Embryonic facial prominence (tissue), 1 donor: ENCODE measurements around the gene DCLK1.

Source experiments
- DNase-seq: peaks from one replicate; pipeline ENCODE4 v3.0.0-alpha.2; 2016; ENCODE audit errors: extremely low spot score

DCLK1 gene

DNA sequence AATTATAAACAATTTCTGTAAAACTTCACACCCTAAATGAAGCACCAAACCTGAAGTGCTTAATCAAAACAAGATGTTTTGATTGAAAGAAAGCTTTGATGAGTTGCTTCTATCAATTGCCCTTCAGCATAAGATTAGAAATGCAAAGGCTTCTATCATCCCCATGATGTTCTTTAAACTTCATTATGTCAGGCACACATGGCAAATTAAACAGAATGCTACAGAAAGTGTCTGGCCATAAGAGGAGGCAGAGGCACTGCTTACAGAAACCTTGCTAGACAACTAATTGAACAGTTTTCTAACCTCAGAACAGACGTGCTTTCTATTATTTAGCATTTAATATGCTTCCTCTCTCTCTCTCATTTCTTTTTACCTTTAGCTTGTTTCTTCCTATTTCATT, 228.1 kb downstream of the DCLK1 start:
- DNase-seq = no peak

DNA sequence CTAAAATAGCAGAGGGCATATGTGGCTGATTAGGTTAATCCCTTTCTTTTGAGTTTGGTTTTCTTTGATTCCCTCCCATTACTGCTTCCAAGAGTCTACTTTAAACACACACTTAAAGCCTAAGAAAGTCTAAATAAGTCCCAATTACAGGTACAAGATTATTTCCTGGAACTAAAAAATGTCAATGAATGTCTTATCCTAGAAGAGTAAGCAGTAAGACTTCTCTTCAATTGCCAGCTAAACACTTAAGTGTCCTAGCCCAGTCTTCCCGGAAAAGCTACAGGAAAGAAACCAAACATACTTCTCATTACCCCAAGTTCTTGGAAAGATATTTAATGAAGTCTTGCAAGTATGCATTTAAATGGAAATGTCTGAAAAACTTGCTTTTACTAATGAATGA, 233.1 kb downstream of the DCLK1 start:
- no peak for DNase-seq

DNA sequence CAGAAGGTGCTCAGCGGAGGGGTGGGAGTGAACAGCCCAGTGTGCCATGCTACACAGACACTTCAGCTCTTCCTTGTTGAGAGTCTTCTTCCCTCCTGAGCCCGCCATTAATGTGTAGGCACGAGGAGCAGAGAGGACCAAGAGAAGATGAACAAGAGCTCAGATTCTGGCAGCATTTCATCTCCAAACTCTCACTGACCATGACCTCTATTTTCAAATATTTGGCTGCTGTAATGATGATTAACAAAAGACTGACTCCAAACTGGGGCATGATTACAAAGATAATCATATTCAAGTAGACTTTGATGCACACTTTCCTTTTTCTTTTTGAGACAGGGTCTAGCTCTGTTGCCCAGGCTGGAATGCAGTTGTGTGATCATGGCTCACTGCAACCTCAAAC, 236.5 kb downstream of the DCLK1 start:
- DNase-seq = no peak

DNA sequence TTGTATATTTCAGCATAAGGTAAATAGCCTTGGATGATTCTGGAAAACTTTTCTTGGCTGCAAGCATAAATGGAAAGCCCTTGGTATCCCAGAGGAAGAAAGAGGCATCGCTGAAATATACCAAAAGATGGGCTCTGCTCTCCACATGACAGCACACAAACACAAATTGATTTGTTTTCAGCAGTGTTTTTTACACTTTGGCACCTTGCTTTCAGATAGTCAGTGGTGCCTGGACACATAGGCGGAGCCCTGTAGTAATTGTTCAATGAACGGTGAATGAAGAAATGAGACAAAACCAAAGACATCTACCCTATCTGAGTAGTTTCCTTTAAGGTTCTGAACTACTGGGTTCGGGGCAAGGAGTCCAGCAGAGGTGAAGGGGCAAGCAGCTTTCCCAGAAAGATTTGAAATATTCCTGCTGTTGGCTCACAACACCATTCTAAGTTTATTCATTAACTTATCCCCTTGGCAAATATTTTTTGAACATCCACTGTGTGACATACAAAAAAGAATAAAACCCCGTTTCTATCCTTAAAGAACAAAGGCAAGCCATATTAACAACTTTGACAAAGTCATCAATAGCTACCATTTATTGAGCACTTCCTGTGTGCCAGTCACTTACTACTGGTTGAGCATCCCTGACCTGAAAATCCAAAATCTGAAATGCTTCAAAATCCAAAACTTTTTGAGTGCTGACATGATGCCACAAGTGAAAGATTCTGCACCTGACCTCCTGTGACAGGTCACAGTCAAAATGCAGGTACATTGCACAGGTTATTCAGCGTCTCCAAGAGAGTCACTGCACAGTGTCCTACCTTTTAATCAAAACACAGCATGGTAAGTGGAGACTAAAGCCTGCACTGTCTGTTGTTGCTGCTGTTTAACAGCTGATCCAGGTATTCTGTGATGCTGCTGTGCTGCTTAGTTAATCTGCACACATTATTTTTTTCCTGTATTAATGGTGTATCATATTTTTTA, 238.1 kb downstream of the DCLK1 start:
- DNase-seq = no peak

DNA sequence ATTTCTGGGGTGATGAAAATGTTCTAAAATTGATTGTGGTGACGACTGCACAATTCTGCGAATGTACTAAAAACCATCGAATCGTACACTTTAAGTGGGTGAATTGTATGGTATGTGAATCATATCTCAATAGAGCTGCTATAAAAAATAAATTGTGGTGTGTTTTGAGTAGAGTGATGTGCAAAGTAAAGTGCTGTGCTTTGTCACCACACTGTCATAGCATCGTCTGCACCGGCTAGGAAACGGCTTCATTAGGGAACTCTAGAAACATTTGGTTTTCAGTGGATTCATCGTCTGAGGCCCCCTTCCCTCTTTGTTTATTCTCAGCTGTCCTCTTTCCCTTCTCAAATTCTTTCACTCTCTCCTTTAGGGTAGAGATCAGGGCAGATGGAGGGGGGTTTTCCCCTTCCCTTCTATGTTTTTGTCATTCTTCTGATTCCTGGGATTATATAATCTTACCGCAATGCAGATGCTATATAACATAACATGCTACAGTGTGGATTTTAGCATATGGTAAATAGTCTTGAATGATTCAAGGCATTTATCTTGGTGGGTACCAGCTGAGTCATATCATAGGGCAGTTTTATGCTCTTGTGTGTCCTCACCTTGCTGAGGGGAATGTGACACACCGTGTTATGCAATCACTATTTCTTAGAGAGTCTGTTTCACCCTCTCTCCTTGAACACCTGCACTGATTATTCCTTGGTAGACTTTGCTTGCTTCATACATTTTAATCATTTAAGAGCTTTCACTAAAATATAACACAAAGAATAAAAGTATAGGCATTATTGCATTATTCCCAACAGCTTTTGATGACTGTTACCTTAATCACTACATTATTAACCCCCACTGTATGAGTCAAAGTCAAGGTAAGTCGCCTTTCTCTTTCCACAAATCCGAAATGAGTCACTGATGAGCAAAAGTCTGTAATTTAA, 239.4 kb downstream of the DCLK1 start:
- no peak for DNase-seq

DNA sequence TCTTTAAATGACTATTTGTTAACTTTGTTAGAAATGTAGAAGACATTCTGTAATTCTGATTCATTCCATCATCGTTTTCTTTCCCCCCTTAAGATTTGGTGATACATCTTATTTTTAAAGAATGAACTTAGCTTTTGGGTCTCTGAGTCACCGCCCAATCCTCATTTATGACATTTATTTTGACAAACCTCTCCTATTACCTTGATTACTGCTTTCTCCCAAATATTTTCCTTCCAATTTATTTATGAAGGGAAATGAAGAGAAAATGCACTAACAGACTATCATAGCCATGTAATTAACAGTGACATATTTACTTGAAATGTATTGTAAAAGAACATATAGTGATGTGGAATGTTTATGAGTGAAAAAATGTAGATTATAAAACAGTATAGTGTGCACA, 241.6 kb downstream of the DCLK1 start:
- DNase-seq = no peak

DNA sequence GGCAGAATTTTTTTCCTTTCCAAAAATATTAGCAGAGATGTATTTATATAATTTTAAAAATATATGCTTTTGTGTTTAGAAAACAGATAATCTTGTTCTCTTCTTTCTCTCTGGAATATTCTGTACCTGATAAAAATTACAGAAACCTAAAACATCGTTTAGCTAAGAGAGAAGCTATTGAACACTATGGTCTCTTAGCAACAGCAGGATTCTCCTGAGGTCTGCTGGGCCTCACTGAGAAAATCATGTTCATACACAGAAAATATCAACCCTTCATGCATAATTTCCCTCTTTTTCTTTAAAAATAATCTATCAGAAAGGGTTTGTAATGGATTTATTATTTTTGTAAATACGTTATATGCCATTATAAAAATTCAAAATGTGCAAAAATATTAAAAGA, 242.2 kb downstream of the DCLK1 start:
- DNase-seq = no peak

DNA sequence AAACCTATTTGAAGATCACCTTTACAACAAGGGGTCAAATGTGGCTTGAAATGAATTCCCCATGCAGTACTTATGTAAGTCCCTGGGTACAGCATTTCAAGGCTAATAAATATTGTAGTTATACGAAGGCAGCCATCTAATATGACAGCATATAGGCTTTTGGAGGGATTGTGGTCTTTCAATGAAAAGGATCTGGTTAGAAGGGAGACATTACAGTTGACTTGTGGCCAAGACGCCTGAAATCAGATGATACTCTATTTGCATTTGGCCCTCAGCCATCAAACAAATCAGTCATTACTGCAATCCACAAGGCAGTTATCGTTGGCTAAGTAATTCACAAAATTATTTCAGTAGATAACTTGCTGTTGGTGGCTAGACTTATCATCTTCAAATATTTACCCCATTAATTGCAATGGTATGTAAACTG, 242.7 kb downstream of the DCLK1 start:
- peak; percentile 31 for DNase-seq

DNA sequence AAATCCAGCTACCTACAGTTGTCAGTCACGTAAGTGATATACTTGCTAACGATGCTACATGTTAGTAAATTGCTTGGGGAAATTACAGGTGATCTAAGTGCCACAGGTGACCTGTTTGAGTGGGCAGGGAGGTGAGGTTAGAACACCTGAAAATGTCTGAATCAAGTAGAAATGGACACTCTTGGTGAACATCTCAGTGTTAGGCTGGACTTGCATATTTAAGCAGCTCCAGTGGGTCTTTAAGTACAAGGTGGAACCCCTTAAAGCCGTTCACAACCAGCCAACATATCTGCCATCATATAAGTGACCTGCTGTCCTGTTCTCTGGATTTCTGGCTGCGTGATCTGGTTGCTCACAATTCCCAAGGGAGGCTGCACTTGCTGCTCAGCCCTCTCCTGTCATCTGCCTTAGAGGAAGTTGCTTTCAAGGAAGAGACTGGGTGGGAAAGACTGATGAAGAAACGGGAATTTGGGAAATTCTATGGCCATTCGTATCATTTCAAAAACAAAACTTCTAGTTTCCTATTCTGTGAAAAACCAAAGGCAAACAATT, 244.0 kb downstream of the DCLK1 start:
- no peak for DNase-seq

DNA sequence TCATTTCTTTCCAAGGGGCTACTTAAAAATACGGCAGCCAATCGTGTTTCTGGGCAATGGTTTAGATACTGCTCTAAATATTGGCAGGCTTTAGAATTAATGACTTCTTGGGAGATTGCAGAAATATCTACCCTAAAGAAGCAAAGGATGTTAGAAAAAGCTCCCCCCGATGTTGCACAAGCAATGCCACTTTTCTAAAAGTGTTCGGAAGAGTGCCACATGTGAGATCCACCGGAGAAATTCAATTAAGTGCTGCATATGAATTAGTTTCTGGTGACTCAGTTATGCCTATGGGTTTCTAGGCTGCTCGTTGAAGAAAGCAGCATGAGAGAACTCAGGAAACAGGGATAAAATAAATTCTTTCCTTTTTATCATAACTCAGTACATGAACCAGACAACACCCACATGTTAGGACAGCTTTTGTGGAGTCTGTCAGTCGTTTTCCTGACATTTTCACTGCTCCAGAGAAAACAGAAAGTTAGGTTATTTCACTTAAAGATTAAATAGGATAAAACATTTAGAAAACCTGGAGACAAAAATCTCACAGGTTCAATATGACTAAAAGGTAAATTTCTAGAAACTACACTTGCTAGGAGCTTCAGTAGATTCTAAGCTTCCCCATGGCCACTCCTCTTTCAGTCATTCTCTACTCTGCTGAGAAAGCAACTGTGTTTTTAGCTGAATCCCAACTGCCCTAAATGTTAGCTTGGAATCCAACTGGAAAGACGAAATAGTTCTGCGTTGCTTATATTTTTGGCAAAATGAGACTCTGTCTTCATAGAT, 244.7 kb downstream of the DCLK1 start:
- DNase-seq = no peak

DNA sequence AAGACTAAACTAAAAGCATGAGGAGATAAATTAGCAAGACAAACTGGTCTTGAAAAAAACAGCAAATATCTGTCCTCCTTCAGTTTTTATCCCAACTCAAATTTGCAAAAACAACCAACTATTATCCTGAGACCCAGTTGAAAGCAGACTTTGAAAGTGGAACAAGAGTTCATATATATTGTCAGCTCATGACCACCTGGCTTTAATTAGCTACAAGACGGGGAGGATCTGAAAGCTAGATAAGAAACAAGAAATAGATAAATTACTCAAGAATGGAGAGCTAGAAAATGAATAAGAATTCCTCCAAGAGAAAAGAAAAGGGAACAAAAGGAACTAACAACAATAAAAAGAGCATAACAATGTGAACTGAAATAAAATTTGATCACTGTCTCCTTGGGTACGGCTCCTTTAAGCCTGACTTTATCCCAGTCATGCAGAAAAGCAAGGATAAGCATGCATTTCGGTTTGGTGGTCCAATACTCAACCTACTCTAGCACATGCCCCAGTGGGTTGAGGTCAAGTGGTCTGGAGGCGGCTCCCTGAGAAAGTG, 246.9 kb downstream of the DCLK1 start:
- no peak for DNase-seq

DNA sequence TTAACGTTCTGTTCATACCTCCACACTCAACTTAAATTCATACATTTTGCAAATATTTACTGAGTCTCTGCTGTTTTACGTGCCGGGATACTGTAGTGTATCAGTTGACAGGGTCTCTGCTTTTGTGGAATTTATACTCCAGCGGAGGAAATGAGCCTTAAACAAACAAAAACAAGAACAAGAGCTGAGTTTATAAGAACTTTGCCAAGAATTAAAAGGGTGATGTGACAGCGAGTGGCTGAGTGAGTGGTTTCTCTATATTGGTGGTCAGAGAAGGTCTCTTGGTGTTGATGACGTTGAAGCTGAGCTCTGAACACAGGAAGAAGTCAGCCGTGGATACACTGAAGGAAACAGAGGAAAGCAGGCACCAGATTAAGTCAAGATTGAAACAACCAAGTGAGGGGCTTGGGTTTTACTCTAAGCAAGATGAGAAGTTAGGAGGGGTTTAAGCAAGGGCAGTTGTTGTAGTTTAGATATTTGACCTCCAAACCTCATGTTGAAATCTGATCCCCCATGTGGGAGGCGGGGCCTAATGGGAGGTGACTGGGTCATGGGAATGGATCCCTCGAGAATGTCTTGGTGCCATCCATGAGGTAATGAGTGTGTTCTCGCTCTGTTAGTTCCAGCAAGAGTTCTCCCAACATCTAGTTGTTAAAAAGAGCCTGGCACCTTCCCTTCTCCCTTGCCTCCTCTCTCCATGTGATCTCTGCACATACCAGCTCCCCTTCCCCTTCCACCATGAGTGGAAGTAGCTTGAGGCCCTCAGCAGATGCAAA, 248.3 kb downstream of the DCLK1 start:
- DNase-seq = no peak

DNA sequence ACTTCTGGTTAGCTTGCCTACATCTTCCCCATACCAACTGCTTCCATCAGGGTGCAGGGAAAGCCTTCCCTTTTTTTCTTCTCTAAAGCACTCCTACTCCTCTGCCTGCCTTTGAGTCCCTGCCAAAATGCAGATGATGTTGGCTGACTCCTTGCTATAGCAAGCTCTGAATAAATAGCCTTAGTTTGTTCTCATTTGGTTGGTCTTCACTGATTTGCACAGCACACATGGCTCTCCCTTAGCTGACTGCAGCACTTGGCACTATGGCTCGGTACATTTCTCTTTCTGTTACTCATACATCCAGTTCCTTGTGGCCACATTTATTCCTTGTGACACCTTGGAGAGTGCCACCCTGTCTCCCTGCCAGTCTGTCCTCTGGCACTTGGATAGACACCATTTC, 249.8 kb downstream of the DCLK1 start:
- DNase-seq = no peak

DNA sequence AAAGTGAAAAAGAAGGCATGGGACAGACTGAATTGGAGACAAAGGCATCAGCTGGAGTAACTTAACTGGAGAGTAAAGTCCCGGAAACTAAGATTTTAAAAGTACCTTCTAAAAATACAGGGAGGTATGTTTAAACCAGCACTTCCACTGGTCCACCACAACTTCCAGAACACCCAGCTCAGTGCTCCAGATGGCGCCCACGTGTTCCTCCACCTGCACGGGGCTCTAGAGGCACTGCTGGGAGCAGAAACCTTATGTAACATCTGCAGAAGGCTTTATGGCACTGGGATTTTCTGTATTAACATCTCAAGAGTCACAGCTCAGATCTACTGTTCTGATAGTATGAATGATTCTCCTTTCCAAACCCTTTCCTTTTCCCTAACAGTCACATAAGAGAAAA, 252.1 kb downstream of the DCLK1 start:
- no peak for DNase-seq

DNA sequence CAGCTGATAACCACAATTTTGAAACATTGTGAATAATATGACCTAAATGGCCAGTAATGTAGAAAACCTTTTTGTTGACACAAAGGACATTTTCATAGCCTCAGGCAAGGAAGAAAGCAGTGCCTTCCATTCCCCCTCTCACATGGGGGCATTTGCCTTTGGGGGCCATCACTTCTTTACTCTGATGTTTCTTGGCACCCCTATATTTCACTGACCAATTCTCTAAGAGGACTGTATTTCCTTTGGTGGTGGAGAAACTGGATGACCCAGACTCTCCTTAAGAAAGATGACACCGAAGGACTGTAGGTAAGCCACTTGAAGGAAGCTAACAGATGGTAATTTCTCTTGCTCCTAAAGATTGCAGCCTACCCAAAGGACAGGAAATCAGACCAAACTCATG, 254.6 kb downstream of the DCLK1 start:
- no peak for DNase-seq

DNA sequence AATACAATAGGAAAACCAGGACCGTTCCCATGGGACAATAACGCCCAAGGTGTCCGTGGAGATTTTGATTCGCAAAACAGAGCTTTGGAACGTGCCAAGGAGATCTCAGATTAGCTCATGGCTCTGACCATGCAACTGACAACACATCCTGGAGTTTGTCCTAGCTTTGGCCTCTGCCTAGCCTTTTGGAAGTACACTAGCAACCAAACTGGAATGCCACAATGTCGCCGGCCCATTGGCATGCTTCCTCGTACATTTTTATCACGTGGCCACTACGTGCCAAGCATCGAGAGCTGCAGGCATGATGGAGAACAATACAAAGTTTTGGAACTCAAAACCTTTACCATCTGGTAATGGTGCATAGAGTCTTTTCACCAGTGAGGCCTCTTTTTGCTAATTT, 256.5 kb downstream of the DCLK1 start:
- DNase-seq = no peak

DNA sequence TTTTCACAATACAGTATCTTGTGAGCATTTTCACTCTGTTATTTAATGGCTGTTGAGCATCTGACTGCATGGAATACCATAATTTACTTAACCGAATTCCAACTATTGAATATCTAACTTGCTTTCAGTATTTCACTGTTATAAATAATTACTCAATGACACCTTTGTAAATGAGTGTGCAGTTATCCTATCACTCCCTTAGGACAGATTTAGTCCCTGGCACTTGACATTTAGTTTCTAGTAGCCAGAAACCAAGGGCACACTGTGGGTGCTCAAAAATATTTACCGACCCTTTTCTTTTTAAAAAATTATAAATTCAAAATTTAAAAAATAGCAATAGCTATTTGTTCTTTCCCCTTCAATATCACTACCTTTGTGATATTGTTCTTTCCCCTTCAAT, 258.8 kb downstream of the DCLK1 start:
- no peak for DNase-seq

DNA sequence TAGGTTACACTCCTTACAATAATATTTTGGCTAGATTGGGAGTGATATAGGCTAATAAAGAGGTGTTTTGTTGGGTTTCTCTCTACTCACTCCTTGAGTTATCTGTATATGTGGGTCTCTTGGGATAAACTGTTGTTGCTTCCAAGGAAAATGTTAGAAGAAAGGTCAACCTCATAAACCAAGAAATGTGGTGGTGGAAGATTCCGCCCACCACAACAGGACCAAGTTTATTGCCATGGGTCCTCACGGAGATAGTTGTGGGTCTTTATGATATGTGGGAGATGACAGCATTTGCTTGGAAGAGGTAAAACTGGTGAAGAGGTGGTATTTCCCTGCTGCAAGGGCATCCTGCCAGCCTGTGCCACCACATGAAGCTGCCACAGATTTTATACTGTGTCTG, 259.6 kb downstream of the DCLK1 start:
- DNase-seq = no peak

DNA sequence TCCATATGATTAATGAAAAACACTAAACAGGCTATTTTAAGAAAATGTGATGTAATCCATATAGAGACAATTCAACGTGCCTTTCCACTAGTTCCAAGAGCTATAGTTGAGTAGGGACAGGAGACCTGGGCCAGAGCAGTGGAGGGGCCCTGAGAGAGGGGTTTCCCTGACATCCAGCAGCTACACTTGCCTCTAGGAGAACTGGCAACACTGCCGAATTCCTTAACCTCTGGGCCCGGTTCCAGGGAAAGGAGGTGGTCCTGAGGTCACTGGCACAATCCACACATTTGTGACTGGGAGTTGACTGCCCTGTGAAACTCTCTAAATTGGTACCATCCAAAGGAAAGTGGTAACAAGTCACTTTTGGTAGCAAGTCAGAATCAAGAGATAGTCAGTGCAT, 264.4 kb downstream of the DCLK1 start:
- DNase-seq = no peak
